ENCODE measurements around the gene PCDHGC4. TPM values are rescaled to one million over a fixed set of nuclear protein-coding genes. Genes with fewer than 3 reads are reported as not detected.

The PCDHGC4 gene
- polyA plus RNA-seq, 1 experiment = 0.49 TPM

DNA sequence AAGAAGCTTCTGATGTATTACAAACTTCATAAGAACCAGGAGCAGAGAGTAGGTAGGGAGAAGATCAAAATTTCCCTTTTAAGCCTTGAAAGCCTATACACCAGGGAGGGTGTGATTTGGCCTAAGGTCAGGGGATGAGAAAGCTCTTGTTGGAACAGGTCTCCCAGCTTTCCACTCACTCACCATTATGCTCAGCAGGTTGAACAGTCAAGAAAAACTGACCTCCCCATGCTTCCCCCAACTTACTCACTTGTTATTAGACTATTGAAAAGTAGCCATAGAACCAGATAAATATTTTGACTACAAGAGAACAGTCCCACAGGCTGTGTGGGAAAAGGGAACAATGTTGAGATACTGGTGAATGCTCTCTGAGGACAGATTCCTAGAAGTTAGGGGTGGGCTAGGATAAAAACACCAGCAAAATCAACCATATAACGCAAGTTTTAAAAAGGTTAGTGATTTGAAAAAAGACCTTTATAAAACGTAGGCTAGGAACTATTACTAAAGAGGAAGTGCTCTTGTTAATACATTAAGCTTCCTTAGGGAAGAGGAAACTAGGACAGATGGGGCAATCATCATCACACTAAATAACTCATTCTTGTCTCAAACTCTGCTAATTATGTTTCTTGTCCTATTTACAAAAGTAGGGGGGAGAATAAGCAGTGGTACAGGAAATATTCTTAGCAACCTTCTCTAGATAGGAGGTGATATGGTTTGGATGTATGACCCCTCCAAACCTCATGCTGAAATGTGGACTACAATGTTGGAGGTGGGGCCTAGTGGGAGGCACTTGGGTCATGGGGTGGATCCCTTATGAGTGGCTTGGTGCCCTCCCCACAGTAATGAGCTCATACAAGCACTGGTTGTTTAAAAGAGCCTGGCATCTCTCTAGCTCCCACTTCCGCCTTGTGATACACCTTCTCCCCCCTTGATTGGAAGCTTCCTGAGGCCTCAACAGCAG is 35.1 kb downstream of the PCDHGC4 start:
- no peak for DNase-seq (ENCODE audit: low read depth)
- POLR2A ChIA-PET = no interaction called here

DNA sequence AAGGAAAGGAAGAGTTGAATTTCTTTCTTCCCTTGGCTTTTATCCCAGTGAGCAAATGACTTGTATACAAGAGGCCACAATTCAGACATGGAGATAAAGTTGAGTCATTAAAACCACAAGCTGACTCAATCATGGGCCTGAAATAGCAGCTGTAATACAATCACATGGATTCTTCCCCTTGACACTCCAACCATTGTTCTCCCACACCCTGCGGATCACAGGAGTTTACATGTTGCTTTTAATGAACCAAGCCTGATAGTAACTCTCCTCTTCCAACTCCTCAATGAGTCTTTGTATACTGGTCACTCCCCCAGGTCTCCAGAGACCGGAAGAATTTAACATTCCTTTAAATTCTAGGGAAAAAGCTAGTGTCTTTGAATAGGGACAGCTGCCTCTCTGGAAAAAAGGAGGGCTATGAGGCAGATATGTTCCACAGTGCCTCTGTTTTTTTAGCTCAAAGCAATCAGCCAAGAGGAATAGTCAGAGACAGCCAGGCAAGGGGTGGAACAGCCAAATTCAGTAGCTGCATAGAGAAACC is 36.5 kb downstream of the PCDHGC4 start:
- DNase-seq (ENCODE audit: low read depth) = peak; percentile 97
- TF ChIP-seq, protein P1, sequence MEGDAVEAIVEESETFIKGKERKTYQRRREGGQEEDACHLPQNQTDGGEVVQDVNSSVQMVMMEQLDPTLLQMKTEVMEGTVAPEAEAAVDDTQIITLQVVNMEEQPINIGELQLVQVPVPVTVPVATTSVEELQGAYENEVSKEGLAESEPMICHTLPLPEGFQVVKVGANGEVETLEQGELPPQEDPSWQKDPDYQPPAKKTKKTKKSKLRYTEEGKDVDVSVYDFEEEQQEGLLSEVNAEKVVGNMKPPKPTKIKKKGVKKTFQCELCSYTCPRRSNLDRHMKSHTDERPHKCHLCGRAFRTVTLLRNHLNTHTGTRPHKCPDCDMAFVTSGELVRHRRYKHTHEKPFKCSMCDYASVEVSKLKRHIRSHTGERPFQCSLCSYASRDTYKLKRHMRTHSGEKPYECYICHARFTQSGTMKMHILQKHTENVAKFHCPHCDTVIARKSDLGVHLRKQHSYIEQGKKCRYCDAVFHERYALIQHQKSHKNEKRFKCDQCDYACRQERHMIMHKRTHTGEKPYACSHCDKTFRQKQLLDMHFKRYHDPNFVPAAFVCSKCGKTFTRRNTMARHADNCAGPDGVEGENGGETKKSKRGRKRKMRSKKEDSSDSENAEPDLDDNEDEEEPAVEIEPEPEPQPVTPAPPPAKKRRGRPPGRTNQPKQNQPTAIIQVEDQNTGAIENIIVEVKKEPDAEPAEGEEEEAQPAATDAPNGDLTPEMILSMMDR (IDR thresholded peaks at IDR 0.05; ENCODE audit: insufficient read depth, low read depth, low read length) = no peak
- Histone ChIP-seq H3K36me3 (ENCODE audit: control insufficient read depth, insufficient read depth, low read length) (no peaks in the 10 kb centered on the region), H3K4me3 (ENCODE audit: low read depth, low read length) (no peak overlapping the region), H3K27me3 (ENCODE audit: control insufficient read depth, insufficient read depth, low read length) (no peaks in the 10 kb centered on the region)
- ChIA-PET POLR2A (interaction anchor here (0.6 to 1.2 kb wide), 4 partner anchors 9 to 113 kb away, joined by 4 to 8 read pairs (median 5); no protein-coding TSS in a partner anchor), CTCF (interaction anchor here (0.6 to 10.1 kb wide), 13 partner anchors 10 to 104 kb away, joined by 3 to 170 read pairs (median 4); partner anchors contain the start of genes PCDHGA12, PCDHGB7 and PCDHGC3)

More for the DNA sequence above, 35.1 kb downstream of the PCDHGC4 start:
- TF ChIP-seq, protein P1 (IDR thresholded peaks at IDR 0.05; ENCODE audit: insufficient read depth, low read depth, low read length) = no peak
- Histone ChIP-seq H3K36me3 (ENCODE audit: control insufficient read depth, insufficient read depth, low read length) (no peaks in the 10 kb centered on the region), H3K4me3 (ENCODE audit: low read depth, low read length) (no peak overlapping the region), H3K27me3 (ENCODE audit: control insufficient read depth, insufficient read depth, low read length) (no peaks in the 10 kb centered on the region)
- CTCF ChIA-PET = interaction anchor here (1.0 to 10.1 kb wide), 8 partner anchors 8 to 107 kb away, joined by 3 to 170 read pairs (median 4); partner anchors contain the start of genes PCDHGA10, PCDHGA12, PCDHGB7 and PCDHGC3

DNA sequence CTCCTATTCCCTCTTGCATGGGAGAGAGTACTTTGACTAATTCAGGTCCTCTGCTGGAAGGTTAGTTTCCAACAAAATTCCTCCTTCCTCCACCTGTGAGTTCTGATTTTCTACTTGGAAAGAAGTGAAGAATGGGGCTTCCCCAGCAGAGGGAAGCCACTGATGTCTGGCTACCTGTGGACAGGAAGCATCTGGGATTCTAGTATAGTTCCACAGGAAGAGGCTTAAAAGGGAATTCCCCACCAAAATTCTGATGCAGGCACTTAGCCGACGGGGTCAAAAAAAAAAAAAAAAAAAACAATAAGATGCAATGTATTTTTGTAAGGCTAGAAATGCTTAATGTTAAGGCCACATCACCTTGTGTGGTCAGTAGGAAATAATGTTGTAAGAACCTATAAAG is 37.5 kb downstream of the PCDHGC4 start:
- Histone ChIP-seq H3K4me3 (ENCODE audit: low read depth, low read length) (no peak overlapping the region), H3K36me3 (ENCODE audit: control insufficient read depth, insufficient read depth, low read length) (no peaks in the 10 kb centered on the region), H3K27me3 (ENCODE audit: control insufficient read depth, insufficient read depth, low read length) (no peaks in the 10 kb centered on the region)
- ChIA-PET POLR2A (interaction anchor here (0.9 kb wide), 1 partner anchor 10 kb away, joined by 5 read pairs; no protein-coding TSS in a partner anchor), CTCF (interaction anchor here (0.5 to 10.1 kb wide), 8 partner anchors 11 to 1348 kb away, joined by 3 to 170 read pairs (median 22); partner anchors contain the start of genes PCDHGA12, PCDHGB7 and PCDHGC3)
- TF ChIP-seq, protein P1 (IDR thresholded peaks at IDR 0.05; ENCODE audit: insufficient read depth, low read depth, low read length) = no peak
- no peak for DNase-seq (ENCODE audit: low read depth)

DNA sequence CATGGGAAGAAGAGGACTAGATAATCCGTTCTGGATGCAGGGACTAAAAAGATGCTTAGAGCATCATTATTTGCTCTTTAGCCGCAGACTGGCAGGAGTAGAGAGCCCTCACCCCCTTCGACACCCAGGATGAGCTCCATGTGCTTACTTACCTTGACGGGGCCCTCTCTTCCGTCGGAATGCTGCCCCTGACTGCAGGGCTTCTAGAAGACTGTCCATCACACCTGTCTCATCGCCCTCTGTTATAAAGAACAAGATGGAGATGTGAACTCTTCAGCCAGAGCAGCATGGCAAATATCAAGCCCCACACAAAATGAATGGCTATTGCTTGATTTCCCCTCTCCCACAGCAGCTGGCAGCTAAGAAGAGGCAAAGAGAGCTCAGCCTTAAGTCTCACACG is 39.2 kb downstream of the PCDHGC4 start:
- TF ChIP-seq, protein P1 (IDR thresholded peaks at IDR 0.05; ENCODE audit: insufficient read depth, low read depth, low read length) = no peak
- ChIA-PET CTCF (interaction anchor here (0.6 to 10.1 kb wide), 27 partner anchors 13 to 185 kb away, joined by 3 to 170 read pairs (median 6); partner anchors contain the start of genes PCDHGA10, PCDHGA11, PCDHGA12 and PCDHGA2), POLR2A (interaction anchor here (1.0 kb wide), 1 partner anchor 15 kb away, joined by 3 read pairs; no protein-coding TSS in a partner anchor)
- no peaks in the 10 kb centered on the region for H3K36me3 ChIP-seq (ENCODE audit: control insufficient read depth, insufficient read depth, low read length)
- DNase-seq (ENCODE audit: low read depth) = no peak
- no peaks in the 10 kb centered on the region for H3K27me3 ChIP-seq (ENCODE audit: control insufficient read depth, insufficient read depth, low read length)
- no peak overlapping the region for H3K4me3 ChIP-seq (ENCODE audit: low read depth, low read length)

Data from BJ (cell line).